ENCODE results near the gene SLC22A15.

- no peak for TF ChIP-seq CTCF (IDR thresholded peaks at IDR 0.05; ENCODE audit: insufficient read depth, low read length)
- TF ChIP-seq POLR2AphosphoS5 (IDR thresholded peaks at IDR 0.05; ENCODE audit: low read depth) = no peak
Observed at GRCh38 chr1:116105996-116106395, 129.7 kb downstream of the SLC22A15 start.

Measured in HL-60 (cell line).